SK-N-SH treated with all-trans-retinoic acid at 6 μM for 48 hours (cell line): Measurements from ENCODE around the gene CFAP90.

Experiments used
- ZNF70 ChIP-seq: fragments of 450-650 bp; formaldehyde crosslinking; IDR thresholded peaks from 2 replicates; pipeline ENCODE4 v1.5.0; 2020; ENCODE audit warnings: mild to moderate bottlenecking, moderate library complexity
- ZNF8 ChIP-seq: fragments of 450-650 bp; formaldehyde crosslinking; IDR thresholded peaks from 2 replicates; pipeline ENCODE4 v1.5.0; 2020; ENCODE audit warnings: mild to moderate bottlenecking, moderate library complexity
- TF ChIP-seq, protein P1 (sequence below): fragments of 250-450 bp; sonication (Bioruptor Pico); IDR thresholded peaks from 2 replicates; pipeline ENCODE4 v1.5.1; 2020; ENCODE audit warnings: low read depth, mild to moderate bottlenecking, moderate library complexity
- TF ChIP-seq, protein P2 (sequence below): fragments of 250-450 bp; sonication (Bioruptor Pico); IDR thresholded peaks from 2 replicates; pipeline ENCODE4 v1.8.0; 2020; ENCODE audit warnings: mild to moderate bottlenecking, moderate library complexity, borderline replicate concordance

DNA sequence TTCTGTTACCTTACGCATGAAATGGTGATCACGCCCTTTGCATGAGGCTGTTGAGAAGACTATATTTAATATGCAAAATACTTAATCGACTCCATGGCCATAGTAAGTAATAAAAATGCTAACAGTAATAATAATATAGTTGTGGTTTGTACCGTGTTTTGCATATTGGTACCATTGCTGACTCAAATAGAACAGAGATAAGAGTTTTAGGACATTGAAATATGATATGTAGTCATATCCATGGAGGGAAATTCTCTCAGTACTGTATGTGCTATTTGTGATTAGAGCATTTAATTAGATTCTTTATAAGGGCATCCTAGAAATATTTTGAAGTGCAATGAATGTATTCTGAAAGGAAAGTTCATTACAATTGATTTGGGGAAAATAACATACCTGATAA is 41.9 kb downstream of the CFAP90 start:
- TF ChIP-seq ZNF70 (CRISPR knock-in tag) (no peak), ZNF8 (no peak)
- TF ChIP-seq, protein P1, sequence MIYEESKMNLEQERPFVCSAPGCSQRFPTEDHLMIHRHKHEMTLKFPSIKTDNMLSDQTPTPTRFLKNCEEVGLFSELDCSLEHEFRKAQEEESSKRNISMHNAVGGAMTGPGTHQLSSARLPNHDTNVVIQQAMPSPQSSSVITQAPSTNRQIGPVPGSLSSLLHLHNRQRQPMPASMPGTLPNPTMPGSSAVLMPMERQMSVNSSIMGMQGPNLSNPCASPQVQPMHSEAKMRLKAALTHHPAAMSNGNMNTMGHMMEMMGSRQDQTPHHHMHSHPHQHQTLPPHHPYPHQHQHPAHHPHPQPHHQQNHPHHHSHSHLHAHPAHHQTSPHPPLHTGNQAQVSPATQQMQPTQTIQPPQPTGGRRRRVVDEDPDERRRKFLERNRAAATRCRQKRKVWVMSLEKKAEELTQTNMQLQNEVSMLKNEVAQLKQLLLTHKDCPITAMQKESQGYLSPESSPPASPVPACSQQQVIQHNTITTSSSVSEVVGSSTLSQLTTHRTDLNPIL (CRISPR knock-in tag) = no peak
- TF ChIP-seq, protein P2, sequence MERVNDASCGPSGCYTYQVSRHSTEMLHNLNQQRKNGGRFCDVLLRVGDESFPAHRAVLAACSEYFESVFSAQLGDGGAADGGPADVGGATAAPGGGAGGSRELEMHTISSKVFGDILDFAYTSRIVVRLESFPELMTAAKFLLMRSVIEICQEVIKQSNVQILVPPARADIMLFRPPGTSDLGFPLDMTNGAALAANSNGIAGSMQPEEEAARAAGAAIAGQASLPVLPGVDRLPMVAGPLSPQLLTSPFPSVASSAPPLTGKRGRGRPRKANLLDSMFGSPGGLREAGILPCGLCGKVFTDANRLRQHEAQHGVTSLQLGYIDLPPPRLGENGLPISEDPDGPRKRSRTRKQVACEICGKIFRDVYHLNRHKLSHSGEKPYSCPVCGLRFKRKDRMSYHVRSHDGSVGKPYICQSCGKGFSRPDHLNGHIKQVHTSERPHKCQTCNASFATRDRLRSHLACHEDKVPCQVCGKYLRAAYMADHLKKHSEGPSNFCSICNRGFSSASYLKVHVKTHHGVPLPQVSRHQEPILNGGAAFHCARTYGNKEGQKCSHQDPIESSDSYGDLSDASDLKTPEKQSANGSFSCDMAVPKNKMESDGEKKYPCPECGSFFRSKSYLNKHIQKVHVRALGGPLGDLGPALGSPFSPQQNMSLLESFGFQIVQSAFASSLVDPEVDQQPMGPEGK (CRISPR knock-in tag) = no peak
